A204.1 (cell line): ENCODE measurements around the gene CNTN5.
"Not testable (repeated sequence)": the region's sequence is repeated elsewhere in the genome, so short reads cannot be mapped to it uniquely, and the experiment has no call there.

Experiments used
- FAIRE-seq: peaks from 2 replicates; lab custom pipeline; 2012; peaks lifted over from hg19 to GRCh38; lab: Jason Lieb, UNC

CNTN5 gene

DNA sequence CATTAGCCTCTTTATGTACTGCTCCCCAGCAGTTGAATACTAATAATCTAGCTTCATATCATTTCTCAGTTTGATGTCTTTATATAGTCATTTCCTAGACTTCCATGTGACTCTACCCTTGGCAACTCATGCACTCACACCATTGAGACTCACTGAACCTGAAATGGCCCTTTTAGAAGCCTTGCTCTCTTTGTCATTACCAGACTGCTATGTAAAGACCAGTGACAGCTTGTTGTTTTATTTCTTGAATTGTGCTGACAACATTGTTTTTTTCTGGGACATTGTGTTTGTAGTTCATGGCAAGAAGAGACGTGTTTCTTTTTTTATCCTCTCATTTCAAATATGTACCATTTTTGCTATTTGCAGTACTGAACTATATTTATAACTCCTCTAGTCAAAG, 256.5 kb downstream of the CNTN5 start:
- no peak for FAIRE-seq

DNA sequence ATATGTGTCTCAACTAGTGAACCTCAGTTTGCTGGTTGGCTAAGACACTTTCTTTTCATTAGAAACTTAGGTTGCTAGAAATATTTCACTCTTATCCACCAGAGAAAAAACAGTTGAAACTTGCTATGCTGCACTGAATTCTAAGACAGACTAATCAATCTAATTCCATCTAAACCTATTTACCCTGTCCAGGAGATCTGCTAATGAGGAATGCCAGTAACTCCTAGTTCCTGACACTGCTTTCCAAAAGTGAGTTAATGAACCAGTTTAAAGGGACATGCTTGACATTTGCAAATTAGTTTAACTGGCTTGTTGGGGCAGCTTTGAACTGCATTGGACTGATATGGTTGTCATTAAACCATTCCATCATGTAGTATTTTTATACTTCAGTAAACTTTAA, 258.5 kb downstream of the CNTN5 start:
- no peak for FAIRE-seq

DNA sequence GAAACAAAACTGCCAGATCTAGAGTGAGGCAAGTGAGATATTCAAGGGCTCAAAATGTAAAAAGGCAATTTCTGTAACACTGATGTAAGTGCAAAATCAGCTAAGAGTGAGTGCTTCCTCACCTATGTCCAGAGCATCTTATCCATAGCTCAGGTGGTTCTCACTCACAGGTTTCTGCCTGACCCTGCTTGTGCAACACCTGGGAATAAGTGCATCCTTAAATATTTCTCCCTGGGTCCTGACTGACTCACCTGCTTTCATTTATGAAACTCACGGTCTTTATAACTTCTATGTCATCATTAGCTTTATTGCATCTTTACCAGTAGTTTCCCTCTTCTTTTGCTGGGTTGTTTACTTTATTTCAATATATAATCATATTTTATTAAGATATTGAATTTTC, 260.6 kb downstream of the CNTN5 start:
- FAIRE-seq: no peak

DNA sequence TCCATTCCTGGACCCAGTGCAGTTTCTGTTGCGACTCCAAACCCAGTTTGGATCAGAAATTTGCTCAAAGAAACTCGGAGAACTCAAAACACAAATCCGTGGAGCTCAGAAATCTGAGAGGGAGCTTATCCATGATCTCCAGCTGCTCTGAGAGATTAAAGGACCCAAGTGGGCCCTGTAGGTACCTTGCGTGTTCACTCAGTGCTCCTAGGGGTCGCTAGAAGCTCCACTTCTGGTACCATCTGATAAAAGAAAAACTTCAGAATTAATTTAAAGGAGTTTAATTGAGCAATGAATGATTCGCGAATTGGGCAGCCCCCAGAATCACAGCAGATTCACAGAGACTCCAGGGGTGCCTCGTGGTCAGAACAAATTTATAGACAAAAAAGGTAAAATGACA, 277.2 kb downstream of the CNTN5 start:
- FAIRE-seq: not testable (repeated sequence)

DNA sequence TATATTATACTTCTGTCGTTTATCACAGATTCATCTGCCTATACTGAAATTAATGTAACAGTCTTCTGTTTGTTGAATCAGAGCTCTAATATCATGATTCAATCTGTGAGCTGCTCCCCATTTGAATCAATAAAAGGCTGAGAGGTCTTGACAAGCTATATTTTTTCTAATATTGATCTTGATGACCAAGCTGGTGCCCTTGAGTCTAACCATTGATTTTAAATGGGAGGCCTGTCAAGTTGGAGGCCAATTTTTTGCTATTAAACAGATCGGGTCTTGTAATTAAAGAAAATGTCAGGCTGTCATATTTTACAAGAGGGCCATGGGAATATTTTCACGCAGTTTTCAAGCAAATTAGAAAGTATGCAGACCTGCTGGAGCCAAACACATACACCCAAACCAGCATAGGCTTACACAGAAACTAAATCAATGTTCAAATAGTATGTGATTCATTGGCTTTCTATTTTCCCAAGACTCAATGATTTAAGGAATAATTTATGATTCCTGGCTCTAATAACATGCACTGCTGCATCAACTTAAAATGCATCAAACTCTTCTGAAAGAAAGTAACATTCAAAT, 286.9 kb downstream of the CNTN5 start:
- no peak for FAIRE-seq

DNA sequence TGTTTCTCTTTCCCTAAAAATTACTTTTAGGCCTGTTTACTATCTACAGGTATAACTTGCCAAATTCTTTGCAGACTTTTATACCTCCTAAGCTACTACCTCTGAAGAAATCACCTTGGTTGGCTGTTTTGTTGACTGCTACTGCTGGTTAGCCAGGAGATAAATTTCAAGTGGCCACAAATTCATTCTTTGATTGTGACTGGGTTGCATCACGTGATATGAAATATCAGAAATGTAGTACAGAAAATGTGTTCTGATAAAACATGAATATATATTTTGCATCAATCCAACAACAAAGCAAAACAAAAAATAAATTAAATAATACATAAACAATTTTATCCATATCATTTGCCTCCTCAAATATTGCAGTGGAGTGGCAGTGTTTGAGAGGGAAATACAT, 291.1 kb downstream of the CNTN5 start:
- no peak for FAIRE-seq

DNA sequence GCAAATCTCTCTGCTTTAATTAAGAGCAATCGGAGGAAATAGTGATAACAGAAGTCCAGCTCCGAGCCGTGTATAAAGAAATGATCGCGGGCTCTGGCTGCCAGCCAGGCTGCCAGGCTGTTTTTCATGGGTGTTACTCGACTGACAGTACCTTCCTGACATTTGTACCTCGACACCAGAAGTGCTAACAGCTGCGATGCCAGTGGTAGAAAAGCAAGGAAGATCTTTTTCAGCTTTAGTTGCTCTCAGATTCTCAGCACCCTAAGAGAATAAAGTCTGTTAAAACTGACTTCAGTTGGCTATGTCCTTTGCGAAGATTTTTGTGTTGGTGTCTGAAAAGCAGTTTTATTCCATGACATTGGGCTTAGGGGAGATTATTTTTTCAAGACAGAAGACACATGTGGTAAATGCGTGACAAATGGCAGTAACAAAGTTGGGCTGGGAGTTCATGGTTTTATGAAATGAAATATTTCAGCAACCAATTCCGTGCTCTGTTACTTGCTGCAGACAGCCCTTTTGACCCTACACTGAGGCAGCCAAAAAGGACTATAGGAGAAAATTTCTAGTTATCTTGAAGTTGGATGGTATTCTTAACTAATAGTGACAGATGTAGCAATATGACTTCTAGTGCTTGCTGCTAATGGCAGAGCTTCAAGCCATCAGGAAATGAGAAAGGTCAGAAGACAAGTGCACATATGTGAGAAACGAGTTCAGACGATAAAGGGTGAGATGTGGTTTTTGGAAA, 296.2 kb downstream of the CNTN5 start:
- no peak for FAIRE-seq

DNA sequence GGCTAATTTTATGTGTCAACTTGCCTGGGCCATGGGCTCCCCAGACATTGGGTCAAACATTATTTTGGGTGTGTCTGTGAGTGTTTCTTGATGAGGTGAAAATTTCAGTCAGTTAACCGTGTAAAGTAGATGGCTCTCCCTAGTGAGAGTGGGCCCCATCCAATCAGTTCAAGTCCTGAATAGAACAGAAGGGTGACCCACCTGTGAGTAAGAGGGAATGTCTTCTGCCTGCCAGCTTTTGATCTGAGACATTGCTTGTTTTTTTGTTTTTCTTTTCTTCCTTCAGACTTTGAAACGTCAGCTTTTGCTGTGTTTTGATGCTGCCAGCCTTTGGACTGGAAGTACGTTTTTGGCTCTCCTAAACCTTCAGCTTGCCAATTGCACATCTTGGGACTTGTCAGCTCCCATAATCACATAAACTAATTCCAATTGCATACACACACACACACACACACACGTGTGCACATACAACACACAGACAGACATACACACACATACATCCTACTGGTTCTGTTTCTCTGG, 300.1 kb downstream of the CNTN5 start:
- FAIRE-seq: no peak

DNA sequence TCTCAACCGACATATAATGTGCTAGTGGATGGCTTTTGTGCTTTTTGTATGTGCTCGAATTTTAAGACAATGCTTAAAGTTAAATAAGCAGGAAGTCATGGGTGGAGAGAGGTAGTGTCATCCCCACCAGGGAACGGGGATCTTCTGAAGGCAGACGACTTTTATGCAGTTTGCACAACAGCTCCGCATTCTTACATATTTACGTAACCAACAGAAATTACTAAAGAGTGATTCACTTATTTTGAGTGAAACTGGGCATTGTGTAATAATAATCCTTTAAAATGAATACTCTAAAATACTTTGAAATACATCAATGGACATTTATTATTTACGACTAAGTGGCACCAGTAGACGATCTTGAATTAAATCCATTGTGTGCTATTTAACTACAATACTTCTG, 305.1 kb downstream of the CNTN5 start:
- FAIRE-seq: no peak

DNA sequence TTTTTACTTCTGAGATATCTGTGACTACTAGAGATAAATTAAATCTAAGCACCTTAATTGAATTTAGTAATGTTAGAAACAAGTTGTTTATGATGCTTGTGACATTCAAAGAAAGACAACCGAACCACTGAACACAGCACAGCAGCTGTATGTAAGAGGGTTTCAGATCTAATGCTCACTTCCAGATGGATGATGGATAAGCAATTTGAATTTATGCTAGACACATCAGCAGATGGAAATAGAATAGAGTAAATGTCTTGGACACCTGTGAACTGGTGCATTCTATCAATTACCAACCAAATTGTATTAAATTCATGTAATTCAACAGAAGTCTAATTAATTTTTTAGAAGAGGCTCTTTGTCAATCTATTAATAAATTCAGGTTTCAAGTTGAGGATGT, 306.3 kb downstream of the CNTN5 start:
- no peak for FAIRE-seq

DNA sequence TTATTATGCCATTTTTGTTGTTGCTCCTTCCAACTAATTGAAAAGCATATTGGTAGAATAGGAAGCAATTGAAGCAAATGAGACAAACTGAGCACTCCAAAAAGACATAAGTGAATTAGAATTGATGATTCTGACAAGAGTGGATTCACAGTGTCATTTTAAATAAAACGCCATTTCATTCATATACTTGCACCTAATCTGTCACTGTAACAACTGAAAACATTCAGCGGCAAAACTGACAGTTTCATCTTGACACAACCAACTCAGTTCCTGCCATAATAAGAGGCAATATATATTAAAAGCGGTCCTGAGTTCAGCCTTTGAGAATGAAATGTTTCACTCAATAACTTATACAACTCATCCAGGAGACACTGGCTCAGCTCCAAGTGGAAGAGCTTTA, 306.8 kb downstream of the CNTN5 start:
- FAIRE-seq: no peak

DNA sequence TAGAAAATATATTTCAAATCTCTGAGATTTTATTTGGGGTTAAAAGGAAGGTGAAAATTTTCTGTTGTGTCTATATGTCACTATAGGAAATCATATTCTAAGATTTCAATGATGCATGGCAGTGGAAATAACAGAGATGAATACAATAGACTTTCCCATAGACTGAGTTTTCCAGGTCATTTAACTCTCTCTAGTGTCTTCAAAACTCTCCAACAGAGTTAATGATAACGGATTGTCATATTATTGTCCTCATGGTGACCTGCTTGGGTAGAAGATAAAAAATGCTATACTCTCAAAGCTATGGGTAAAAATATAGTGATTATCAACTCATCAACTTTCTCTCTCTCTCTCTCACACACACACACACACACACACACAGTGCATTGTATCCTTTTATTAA, 312.9 kb downstream of the CNTN5 start:
- FAIRE-seq: no peak

DNA sequence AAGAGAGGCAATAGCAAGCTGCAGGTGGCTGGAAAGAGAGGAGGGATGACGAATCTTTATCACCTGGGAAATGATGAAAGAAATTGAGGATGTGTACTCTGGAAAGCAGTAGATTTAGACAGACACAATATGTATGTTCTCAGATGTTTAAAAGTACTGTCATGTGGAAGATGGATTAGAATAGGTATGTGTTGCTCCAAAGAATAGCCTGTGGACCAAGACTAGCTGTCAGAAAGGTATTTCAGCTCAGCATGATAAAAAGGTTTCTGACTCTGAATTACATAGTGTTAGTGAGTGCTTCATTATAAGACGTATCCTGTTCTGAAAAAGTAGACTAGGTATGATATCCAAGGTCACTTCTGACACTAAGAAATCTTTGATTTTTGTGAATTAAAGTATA, 322.4 kb downstream of the CNTN5 start:
- FAIRE-seq: no peak

DNA sequence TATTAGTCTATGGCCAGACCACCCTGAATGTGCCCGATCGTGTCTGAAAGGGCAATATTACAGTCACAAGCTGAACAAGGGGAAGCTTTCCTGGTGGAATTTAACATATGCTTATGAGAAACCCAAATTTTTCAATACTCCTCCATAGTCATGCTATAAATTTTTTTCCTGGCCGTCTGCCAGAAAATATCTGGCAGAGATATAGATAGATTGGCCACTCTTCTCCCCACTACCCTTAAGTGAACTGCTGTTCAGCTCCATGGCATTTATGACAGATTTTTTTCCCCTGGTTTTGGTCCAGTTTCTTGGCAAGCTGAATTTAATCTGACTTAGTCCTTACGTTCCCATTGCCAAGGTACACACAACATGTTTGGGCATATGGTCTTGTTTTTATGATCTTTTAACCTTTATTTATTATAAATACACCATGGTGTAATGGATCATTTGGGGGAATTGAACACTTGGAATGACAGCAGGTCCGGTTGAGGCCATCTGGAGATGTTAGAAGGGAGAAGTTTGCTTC, 328.5 kb downstream of the CNTN5 start:
- no peak for FAIRE-seq

DNA sequence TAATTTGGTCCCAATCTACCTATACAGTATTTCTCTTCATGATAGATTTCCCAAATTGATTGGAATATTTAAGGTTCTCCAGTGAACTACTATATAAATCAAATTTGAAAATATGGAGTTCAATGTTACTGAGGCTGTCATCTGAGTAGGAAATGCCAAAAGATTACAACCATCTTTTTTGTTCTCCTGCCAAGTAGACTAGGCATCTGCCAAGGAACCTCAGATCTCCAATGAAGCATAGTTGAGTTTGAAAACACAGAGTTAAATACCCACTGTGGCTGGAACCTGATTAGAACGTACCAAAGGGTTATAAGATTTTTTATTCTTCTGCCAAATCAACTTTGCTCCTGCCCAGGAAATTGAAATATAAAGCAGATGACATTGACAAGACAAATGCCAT, 330.9 kb downstream of the CNTN5 start:
- no peak for FAIRE-seq

DNA sequence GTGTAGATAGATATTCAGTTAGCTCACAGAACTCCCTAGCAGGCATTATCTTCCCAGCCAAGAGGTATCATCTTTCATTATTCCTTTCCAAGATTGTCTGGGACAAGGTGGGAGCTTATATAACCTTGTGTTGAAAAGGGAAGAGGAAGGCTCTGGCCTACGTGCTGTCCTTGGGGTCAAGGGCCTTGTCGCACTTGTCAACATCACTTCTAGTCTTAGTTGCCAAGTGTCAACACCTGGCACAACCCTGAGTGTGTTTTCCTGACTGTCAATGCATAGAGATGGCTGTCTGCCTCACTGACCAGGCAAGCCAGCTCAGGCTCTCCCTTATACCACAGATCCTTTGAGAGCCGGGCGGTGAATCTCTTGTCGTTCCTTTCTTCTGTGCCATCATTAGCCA, 331.9 kb downstream of the CNTN5 start:
- no peak for FAIRE-seq

DNA sequence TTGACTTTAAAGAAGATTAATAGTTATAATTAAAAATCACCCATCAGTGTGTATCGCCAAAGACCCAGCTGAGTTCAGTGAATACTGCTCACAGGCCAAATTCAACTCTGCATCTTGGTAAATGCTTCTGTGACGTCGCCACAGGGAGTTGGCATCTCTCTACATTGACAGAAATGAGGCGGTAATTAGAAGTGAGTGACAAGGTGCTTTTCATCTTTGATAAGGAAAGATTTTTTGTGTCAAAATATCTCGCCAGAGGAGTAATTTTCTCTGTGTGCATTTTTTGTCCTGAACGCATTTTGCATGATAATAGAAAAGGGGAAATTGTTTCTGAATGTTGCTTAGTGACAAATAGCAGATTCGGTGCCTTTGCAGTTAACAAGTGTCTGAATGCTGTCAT, 345.8 kb downstream of the CNTN5 start:
- no peak for FAIRE-seq

DNA sequence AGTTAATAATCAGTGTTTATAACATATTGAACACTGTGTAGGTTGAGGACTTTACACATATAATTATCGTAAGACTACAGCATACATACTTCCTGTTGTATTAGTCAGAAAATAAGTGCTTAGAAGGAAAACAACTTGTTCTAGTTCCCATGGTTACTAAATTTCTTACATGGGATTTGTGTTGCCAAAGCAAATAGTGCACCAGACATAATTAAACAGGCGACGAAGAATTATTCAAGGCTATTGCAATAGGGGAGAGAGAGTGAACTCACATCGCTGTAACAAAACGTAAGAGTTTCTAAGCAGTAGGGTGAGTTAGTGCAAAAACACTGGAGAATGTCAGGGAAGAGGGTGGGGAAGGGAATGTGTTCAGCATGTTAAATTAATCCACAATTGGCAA, 347.8 kb downstream of the CNTN5 start:
- no peak for FAIRE-seq

DNA sequence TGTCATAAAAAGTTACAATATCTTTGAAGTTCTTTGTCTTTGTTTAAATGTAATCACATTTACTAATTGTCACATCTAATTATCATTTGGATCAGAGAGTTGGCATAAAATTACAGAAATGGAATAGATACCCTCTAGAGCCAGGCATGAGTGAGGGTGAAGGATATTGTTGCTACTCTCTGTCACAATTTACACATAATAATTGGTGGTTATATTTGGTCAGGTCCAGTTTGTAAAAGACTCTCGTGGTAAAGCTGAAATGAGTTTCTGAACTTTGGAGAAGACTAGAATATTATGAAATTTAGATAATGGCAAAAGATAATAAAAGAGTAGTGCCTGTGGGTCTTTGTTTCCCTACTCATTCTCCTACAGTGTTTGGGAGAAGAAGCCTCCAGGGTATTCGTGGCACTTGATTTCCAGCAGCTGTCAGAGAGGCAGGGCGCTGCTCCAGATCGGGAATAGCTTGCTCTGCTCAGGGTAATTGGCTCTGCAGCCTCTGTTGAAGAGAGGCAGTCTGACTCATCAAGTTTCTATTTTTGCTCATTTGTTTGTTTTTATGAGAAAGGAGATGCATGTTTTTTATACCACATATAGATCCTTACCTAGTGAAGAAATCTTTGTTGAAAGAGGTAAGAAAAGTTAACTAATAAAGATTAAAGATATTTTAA, 349.9 kb downstream of the CNTN5 start:
- no peak for FAIRE-seq

DNA sequence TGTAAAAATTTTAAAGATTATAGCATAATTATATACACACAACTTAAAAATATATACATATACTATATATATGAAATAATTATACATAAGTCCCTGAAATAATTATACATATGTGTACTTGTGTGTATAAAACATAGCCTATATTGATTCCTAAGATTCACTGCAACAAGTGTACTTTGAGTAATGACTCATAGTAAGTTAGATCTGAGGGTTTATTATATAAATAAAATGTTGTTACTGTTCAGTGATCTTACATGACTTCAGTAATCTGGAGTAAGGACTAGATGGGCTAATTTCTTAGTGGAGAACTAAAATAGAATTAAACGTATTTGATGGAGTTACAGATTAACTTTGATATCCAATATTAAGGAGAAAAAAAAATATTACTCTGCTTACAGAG, 350.5 kb downstream of the CNTN5 start:
- peak; percentile 70 for FAIRE-seq

DNA sequence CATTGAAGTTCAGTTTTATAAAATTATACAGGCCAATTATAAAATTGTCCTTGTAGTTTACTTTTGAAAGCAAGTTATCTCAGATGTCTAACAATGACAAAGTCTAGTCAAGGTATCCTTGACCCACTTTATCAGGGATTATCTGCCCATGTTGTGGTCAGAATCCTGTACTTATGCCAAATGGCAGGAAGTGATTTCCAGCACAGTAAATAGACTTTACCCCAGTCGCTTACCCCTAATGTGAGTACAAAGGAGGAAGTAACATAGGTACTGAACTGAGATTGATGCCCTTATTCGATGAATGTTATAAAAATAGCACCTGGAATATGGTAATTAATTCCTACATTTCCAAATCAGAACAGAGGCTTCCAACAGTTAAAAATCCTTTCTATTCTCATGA, 355.7 kb downstream of the CNTN5 start:
- no peak for FAIRE-seq

DNA sequence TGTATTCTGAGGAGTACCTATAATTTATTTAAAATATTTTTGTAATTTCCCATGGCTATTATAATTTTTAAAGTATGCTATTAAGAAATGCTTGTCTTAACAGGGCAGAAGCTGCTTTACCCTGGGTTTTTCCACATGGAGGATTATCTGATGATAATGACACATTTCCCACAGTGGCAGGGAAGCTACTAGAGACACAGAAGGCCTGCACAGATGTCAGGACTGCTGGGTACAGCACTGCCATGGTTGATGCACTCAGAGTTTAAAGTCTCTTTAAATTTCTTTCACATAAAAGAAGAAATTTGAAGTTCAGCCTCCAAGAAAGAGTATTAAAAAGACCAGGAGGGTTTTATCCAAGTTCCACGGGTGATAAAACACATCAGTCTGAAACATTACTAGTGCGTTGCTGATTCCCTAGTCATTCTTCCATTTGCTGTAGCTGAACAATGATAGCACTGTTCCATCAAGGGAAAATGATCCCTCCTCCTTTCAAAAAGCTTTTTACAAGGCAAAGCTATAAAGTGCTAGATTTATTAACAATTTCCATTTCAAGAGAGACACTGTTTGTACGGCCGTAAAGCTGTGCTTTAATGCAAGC, 363.0 kb downstream of the CNTN5 start:
- FAIRE-seq: no peak

DNA sequence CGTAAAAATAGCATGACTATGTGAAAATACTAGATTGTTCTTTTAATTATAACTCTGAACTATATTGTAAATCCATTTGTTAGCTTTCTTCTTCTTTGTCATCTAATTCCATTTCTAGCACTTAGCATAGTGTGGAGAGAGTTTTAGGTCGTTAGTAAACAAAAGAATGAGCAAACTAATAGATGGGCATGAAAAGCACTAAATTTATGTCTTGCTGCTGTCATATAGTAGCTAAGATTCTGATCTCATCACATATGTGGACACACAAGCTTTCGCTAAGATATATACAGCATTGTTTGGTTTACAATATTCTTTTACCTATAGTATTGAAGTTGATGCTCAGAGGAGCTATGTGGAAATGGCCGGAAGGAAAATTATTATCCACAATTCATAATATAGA, 370.5 kb downstream of the CNTN5 start:
- no peak for FAIRE-seq
